ENCODE measurements around the gene CUTC.

Gene CUTC

DNA sequence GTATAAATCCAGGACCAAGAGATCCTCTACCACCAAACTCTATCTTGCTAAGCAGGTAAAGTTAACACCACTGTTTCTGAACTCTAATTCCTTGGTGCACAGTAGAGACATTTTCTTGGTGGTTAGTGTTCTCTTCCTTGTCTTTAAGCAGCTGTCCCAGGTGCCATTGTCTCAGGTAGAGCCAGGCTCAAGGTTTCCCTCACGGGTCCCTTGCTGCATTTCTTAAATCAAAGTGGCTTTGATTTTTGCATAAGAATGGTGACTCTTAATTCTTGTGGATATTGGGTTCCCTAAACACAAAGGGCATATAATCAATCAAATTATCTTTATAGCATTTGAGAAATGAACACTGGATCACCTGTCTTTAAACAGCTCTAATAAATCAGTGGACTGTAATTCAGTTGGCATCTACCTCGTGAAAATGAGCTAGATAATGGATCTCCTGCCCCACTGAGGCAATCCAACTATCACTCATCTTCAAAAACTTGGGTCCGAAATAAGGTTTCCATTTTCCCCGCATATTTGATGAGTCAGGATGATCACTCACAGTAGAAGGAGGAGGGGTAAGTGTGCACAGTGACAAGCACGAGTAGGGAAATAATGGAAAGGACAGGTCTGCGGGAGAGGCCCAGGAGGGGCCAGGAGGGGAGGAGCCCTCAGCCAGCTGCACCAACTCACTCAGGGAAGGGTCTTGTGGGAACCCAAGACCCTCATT is 52.9 kb downstream of the CUTC start:
- DNase-seq = no peak

DNA sequence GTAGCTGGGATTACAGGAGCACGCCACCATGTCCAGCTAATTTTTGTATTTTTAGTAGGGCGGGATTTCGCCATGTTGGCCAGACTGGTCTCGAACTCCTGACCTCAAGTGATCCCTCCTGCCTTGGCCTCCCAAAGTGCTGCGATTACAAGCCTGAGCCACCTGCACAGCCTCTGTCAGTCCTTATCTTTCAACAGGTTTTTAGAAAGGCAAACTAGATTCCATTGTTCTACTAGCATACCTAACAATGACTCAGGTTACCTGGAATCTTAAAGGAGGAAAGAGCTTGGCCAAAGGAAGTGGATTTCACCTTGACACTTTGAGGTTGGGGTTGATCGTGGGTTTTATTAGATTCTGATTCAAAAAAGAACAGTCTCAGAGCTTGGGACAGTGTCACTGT is 53.6 kb downstream of the CUTC start:
- DNase-seq = no peak

- no peak for DNase-seq
These were observed 55.3 kb downstream of the CUTC start for GRCh38 chr10:99787311-99787710.

GRCh38 chr10:99787782-99788445 is 55.9 kb downstream of the CUTC start:
- no peak for DNase-seq

DNA sequence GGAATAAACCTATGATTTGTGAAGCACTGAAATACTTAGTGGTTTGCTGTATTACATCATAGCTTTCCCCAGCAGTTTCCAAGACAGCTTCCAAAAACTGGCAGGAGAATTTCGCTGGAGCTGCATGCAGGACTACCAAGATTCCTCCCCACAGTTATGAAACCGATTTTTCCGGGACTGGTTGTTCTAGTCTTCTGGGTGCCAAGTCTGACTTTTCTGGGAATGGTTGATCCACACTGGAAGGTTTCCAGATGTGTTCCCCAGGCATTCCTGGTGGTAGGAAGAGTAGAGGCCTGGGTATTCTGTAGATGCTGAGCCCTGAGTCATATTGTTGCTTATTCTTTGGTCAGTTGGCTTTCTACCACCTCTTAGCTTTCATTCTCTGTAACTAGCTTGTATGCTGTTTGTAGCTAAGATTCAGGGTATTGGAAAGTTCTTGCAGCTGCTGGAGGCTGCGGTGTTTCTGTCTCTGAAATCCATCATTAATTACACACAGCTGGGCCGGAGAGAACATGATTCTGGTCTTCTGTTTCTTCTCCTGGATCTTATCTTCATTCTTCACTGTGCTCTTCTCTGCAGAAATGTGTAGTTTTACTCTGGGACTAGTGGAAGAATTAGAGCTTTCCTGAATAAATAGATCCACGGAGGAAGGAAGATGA is 56.7 kb downstream of the CUTC start:
- no peak for DNase-seq

GRCh38 chr10:99791831-99792230 is 59.8 kb downstream of the CUTC start:
- DNase-seq = no peak

DNA sequence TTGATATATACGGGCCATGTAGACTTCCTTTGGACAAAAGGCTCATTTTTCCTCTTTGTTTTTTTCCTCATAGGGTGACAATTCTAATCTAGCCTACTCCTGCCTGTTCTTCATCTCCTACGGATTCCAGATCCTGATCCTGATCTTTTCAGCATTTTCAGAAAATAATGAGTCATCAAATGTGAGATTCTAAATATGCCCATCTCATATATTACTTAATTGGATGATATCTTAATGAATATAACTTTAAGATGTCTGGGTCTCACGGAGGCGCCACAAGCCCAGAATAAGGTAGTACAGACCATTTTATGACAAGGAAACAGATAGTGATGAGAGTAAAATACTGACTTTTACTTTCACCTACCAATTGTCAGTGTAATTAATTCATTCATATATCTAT is 61.8 kb downstream of the CUTC start:
- DNase-seq = no peak

- DNase-seq = no peak
These were observed 64.9 kb downstream of the CUTC start for GRCh38 chr10:99796928-99797327.

- no peak for DNase-seq
These were observed 66.0 kb downstream of the CUTC start for GRCh38 chr10:99798031-99798430.

DNA sequence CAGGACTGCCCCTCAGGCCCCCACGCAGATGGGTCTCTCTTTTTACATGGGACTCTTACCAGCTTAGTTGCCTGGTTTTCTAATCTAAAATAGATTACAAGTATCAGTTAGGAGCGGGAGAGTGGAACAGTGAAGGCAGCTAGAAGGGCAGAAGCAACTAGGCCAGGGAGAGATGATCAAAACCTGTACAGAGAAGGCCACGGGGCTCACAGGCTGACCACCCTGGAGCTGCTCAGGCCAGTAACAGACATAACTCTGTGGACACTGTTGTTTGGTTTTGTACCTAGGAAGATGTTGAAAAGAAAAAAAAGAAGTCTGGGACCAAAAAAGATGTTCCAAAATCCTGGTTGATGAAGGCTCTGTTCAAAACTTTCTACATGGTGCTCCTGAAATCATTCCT is 66.9 kb downstream of the CUTC start:
- no peak for DNase-seq

GRCh38 chr10:99799613-99800012 is 67.6 kb downstream of the CUTC start:
- DNase-seq = no peak

DNA sequence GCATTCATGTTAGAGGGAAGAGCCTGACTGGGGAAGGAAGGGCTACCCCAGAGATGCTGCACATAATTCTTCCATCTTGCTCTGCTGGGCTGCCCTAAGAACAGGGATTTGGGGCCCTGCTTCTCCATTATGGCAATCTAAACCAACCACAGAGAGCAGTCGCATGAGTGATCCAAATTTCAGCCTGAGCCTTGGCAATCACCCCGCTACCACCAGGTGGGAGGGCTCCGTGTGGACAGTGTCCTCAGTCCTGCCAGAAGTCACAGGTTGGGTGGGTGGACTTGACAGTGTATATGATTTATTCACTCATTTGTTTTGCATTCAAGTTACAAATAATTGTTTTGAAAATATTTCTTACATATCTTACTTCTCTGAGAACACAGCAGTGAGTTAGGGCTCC is 72.4 kb downstream of the CUTC start:
- no peak for DNase-seq

DNA sequence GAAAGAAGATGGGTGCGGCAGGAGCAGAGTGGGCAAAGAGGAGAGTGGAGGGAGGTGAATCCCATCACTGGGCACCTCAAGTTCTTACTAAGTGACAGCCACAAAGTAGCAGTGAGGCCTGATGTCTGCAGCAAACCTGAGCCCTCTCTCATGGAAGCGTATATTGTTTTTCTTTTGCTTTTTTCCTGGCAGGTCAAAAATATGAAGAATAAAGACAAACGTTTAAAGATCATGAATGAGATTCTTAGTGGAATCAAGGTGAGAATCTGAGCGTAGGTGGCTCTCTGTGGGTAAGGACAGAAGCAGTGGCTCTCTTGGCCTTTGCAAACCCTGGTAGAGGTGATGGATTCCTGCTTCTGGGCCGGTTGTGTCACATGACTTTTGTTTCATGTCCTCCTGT is 73.2 kb downstream of the CUTC start:
- DNase-seq = no peak
